Activated CD4-positive, CD25-positive, alpha-beta regulatory T cell (primary cell): Measurements from ENCODE around the gene SART1.
"Not testable (repeated sequence)": the region's sequence is repeated elsewhere in the genome, so short reads cannot be mapped to it uniquely, and the experiment has no call there.

ENCODE experiments used
- DNase-seq, 4 experiments: peaks; one replicate each; lab custom pipeline; 2025; lab: John Stamatoyannopoulos, UW

Gene SART1

DNA sequence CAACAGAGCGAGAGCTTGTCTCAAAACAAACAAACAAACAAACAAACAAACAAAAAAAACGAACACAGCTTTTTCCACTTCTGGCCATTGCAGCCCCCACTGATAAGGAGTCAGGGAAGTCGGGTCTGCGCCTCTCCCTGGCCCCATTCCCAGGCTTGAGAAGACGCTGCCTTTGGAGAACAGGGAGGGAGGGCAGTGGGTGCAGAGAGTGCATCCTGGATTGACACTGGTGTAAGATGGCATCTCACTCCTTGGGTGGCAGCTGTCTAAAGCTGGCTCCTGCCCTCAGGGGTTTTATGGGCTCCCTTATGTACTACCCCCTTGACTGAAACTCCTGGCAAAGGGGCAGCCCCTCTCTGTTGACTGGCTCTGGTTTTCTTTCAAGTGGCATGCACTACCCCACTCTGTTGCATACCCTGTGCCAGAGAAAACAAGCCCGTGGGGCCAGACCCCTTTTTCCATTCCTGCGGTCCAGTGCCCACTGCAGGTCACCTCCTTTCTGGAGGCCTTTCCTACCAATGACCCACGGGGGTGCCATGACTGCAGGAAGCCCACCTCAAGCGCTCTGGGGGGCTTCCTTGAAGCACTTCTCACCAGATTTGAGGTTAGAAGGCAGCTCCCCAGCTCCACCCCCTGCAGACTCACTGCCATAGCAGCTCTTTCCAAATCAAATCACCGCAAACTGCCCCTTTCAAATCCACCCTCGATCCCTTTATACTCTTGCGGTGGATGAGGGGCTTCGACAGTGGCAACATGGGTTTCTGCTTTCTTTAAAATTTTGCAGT, 29.6 kb upstream of the SART1 start:
- no peak for DNase-seq

DNA sequence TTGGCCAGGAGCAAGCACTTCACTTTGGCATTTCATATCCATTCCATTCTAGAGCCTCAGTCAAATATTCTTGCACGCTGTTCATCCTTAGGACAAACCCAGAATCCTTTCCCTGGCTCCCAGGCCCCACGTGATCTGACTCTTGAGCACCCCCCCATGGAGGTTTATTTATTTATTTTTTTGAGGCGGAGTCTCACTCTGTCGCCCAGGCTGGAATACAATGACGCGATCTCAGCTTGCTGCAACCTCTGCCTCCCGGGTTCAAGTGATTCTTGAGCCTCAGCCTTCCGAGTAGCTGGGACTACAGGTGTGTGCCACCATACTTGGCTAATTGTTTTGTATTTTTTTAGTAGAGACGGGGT, 29.0 kb upstream of the SART1 start:
- no peak for DNase-seq

DNA sequence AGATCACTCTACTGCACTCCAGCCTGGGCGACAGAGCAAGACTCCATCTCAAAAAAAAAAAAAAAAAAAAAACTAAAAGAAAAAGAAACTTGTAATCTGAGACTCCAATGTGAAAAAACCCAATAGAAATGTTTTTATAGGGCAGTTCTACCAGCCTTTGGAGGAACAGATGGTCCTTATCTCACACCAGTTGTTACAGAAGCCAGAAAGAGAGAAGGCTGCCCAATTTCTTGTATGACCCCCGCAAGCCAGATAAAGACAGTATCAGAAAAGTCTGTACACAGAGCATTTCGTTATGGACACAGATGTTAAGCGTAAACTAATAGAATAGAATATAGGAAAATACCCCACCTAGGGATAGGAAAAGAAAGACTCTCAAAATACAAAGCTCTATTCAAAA, 27.5 kb upstream of the SART1 start:
- DNase-seq = no peak

GRCh38 chr11:65937766-65938165, 23.8 kb upstream of the SART1 start:
- DNase-seq = no peak

DNA sequence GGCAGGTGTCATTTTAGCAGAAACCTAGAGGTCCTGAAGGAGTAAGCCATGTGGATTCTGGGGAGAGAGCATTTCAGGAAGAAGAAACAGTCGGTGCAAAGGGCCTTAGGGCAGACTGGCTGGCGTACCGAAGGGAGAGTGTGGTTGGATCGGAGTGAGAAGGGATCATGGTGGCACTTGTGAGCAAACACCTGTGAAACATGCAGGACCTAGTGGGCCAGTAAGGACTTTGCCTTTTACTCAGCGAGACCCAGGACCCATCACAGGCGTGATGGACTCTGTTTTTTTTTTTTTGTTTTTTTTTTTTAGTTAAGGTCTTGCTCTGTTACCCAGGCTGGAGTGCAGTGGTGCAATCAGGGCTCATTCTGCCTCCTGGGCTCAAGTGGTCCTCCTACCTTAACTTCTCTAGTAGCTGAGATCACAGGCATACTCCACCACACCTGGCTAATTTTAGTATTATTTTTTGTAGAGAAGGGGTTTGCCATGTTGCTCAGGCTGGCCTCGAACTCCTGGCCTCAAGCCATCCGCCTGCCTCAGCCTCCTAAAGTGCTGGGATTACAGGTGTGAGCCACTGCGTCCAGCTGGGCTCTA, 19.7 kb upstream of the SART1 start:
- no peak for DNase-seq

- no peak for DNase-seq
These were observed 19.0 kb upstream of the SART1 start for GRCh38 chr11:65942531-65942930.

- no peak for DNase-seq
These were observed 17.3 kb upstream of the SART1 start for GRCh38 chr11:65944191-65944590.

GRCh38 chr11:65944767-65945166, 16.8 kb upstream of the SART1 start:
- no peak for DNase-seq

DNA sequence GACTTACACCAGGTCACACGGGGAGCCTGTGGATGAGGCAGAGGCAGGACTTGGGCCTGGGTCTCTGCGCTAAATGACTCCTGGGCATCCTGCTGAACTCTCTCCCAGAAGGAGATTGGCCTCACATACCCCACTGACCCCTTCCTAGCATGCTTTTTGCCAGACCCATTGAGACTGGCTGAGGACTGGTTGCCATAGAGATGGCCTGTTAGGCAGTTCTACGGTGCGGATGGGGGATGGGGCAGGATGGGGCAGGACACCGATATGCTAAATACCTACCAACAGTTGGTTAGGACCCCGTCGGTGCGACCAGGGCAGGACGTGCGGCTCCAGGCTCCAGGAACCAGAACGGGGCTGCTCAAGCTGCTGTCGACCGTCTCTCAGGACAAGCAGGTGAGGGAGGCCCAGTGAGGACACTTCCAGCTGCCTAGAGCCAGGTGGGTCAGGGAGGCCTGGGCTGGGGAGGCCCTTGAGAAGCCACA, 16.1 kb upstream of the SART1 start, which contains the start of gene TSGA10IP:
Gene TSGA10IP (plus strand): TSS at position 51 of the 482 bp plus-strand sequence. CDS start 196 bp downstream, at position 247.
- no peak for DNase-seq

GRCh38 chr11:65945941-65946558, 15.5 kb upstream of the SART1 start:
- DNase-seq = no peak

- no peak for DNase-seq
These were observed 14.9 kb upstream of the SART1 start for GRCh38 chr11:65946655-65947054.

DNA sequence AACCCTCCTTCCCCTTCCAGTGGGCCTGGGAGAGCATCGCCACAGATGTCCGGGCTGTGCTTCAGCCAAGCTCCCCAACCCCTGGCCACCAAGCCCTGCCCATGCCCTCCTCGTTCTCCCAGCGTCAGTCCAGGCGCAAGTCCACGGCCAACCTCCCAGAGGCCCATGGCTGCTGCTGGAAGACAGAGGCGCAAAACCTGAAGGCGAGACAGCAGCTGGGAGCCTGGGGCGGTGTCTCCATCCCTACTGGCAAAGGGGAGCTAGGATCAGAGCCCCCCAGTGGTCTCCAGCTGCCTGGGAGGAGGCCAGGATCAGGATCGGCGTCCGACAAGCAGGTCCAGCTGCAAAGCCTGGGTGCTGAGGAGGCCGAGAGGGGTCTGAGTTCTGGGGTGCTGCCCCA, 14.4 kb upstream of the SART1 start:
- DNase-seq = no peak

DNA sequence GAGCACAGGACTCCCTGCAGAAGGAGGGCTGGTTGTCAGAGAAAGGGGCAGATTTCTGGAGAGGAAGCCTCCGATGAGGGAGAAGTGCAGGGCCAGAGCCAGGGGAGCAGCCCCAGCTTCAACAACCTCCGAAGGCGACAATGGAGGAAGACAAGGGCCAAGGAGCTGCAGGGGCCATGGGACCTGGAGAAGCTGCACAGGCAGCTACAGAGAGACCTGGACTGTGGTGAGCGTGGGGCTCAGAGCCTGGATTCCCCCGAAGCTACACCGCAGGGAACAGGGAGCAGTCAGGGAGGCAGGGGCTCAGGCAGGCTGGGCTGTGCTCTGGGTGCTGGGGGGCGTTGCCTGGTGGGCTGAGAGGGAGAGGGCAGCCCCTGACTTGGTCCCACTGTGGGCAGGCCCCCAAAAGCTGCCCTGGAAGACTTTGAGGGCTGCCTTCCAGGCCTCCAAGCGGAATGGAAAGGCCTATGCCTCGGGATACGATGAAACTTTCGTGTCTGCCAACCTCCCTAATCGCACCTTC, 13.9 kb upstream of the SART1 start:
- DNase-seq = no peak

GRCh38 chr11:65950711-65951110, 10.8 kb upstream of the SART1 start:
- not testable (repeated sequence) for DNase-seq

DNA sequence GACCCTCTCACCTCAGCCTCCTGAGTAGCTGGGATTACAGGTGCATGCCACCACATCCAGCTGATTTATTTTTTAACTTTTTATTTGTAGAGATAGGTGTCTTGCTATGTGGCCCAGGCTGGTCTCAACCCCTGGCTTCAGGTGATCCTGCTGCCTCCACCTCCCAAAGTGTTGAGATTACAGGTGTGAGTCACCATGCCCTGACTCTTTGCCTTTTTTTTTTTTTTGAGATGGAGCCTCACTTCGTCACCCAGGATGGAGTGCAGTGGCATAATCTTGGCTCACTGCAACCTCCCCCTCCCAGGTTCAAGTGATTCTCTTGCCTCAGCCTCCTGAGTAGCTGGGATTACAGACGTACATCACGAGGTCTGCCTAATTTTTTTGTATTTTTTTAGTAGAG, 9.9 kb upstream of the SART1 start:
- DNase-seq = not testable (repeated sequence)

GRCh38 chr11:65952052-65952521, 9.4 kb upstream of the SART1 start:
- no peak for DNase-seq

DNA sequence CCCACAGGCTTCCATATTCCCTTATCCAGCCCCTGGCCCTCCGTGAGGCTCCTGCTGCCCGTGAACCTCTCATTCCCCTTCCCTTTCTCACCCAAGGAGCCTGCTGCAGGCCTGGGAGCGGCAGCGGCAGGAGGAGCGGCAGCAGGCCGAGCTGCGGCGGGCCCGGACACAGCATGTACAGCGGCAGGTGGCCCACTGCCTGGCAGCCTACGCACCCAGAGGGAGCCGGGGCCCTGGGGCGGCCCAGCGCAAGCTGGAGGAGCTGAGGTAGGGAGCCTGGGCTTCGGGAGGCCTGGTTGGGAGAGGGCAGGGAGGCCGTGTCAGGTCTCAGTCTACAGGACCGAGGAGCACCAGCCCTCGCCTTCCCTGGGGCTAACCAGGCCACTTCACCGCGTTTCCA, 8.1 kb upstream of the SART1 start:
- DNase-seq = no peak

DNA sequence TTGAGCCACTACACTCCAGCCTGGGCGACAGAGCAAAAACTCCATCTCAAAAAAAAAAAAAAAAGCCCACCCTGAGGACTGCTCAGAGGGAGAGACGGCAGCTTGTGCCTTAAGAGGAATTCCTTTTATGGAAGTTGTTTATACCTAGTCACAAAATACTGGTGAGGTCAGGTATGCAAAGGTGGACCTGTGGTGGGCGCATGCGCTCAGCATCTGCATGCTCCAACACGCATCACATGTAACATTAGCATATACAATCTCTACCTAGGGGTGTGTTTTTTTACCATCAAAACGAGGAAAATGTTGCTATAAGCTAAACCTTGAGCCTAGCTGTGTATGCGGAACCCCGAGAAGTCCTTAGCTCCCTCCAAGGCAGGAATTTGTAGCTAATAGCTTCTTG, 6.8 kb upstream of the SART1 start:
- no peak for DNase-seq

DNA sequence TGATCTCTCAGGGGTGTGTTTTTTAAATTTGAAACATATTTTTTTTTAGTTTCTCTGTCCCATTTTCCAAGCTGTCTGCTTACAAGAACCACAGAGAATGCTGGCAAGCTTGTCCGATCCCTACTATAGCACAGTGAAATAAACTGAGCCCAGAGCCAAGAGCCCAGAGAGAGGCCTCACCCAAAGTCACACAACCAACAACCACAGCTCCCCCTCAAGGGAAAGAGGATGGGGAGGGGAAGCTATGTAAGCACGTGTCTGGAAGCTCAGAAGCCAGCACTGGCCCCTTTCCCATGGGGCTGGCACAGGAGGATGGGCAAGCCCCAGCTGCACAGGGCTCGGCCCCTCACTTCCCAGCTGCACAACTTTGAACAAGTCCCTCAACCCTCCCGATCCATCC, 3.2 kb upstream of the SART1 start:
- no peak for DNase-seq

GRCh38 chr11:65958774-65959420, 2.6 kb upstream of the SART1 start:
- no peak for DNase-seq

GRCh38 chr11:65960824-65961266, 689 bp upstream of the SART1 start:
- DNase-seq = no peak

DNA sequence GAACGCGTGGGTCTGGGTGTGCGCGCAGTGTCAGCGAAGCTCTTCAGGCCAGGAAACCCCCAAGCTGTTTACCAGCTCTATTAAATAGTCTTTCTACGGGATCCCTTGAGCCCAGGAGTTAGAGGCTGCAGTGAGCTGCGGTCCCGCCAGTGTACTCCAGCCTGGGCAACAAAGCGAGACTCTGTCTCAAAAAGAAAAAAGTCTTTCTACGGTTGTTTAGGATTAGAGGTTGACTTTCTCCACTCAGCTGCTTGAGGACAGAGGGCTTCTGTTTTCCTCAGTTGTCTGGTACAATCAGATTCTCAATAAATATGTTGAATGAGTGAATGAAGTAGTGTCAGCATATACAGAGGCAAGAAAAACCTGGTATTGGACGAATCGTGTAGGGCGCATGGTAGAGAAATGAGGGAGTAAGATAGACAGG, 619 bp downstream of the SART1 start:
- no peak for DNase-seq
